Kidney epithelial cell (primary cell): Measurements from ENCODE around the gene ARHGEF10L. TPM values are rescaled to one million over a fixed set of nuclear protein-coding genes. Genes with fewer than 3 reads are reported as not detected.

Experiments used
- DNase-seq: peaks from one replicate; pipeline ENCODE4 v3.0.0-alpha.2; 2010; ENCODE audit warnings: low read depth
- H3K27me3 ChIP-seq: 2 replicates; pipeline ENCODE4 v1.6.0; 2011; ENCODE audit warnings: low read length; ENCODE audit not compliant: control insufficient read depth, insufficient read depth
- H3K36me3 ChIP-seq: 2 replicates; pipeline ENCODE4 v1.5.1; 2011; ENCODE audit warnings: low read length; ENCODE audit not compliant: control insufficient read depth, insufficient read depth
- H3K4me3 ChIP-seq: 2 replicates; pipeline ENCODE4 v1.5.1; 2011; ENCODE audit warnings: low read depth, mild to moderate bottlenecking, control low read depth, low read length
- CTCF ChIP-seq: IDR thresholded peaks from 2 replicates; pipeline ENCODE4 v1.5.1; 2011; ENCODE audit warnings: mild to moderate bottlenecking, moderate library complexity, low read length, control low read depth, inconsistent platforms; ENCODE audit not compliant: insufficient read depth, poor library complexity, severe bottlenecking
- total RNA-seq: library from RNA; depleted of rRNA; stranded (reverse); fragments of >200 nt; gene quantifications from 2 replicates; pipeline ENCODE4 v1.2.3, GENCODE V29; 2015

ARHGEF10L gene
- total RNA-seq, 1 donor from 2014 or later = 23.5 TPM

GRCh38 chr1:17559615-17560419, 20.3 kb downstream of the ARHGEF10L start:
- DNase-seq = no peak
- H3K27me3 ChIP-seq = no peaks in the 10 kb centered on the region
- TF ChIP-seq CTCF = no peak
- no peak overlapping the region for H3K4me3 ChIP-seq
- H3K36me3 ChIP-seq = no peaks in the 10 kb centered on the region

DNA sequence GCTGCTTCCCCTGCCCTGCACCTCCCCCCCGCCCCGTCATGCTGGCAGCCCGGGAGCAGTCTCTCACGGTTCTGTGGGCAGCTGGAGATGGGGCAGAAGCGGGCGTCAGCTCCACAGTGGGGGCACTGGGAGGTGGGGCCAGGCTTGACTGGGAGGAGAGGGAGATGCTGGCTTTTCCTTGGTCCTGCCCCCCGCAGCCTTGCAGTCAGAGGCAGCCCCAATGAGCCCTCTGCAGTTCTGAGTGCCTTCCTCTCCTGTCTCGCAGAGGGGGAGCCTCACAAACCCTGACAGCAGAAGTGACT, 21.7 kb downstream of the ARHGEF10L start:
- Histone ChIP-seq H3K4me3 (no peak overlapping the region), H3K27me3 (no peaks in the 10 kb centered on the region), H3K36me3 (no peaks in the 10 kb centered on the region)
- TF ChIP-seq CTCF = no peak
- DNase-seq = no peak

- H3K36me3 ChIP-seq = no peaks in the 10 kb centered on the region
- TF ChIP-seq CTCF = no peak
- H3K4me3 ChIP-seq = no peak overlapping the region
- no peak for DNase-seq
- no peaks in the 10 kb centered on the region for H3K27me3 ChIP-seq
These were observed 22.1 kb downstream of the ARHGEF10L start for GRCh38 chr1:17561561-17561985.

DNA sequence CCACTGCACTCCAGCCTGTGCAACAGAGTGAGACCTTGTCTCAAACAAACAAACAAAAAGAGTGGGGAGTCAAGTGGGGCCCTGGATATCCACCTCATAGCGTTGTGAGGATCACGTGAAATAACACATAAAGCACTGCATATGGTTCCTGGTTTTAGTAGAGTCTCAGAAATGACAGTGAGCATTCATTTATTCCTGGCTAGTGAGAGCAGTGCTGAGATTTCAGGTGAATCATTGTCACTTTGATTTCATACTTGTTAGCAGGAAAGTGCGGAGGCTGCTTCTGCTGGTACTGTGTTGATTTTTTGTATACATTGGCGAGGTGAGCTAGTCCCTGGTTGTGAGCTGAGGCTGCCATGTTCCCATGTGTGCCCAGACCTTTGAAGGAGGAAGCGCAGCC, 22.9 kb downstream of the ARHGEF10L start:
- Histone ChIP-seq H3K27me3 (no peaks in the 10 kb centered on the region), H3K36me3 (no peaks in the 10 kb centered on the region), H3K4me3 (no peak overlapping the region)
- DNase-seq = no peak
- no peak for TF ChIP-seq CTCF

- Histone ChIP-seq H3K4me3 (no peak overlapping the region), H3K27me3 (no peaks in the 10 kb centered on the region), H3K36me3 (no peaks in the 10 kb centered on the region)
- DNase-seq = no peak
- TF ChIP-seq CTCF = no peak
These were observed 24.2 kb downstream of the ARHGEF10L start for GRCh38 chr1:17563494-17564281.
